CD4-positive, alpha-beta T cell treated with Interferon gamma for 1 hour (primary cell): ENCODE data around the gene BTBD7.
"Not testable (repeated sequence)": the region's sequence is repeated elsewhere in the genome, so short reads cannot be mapped to it uniquely, and the experiment has no call there.

Experiments
- DNase-seq: peaks from one replicate; pipeline ENCODE4 v3.0.0-alpha.2; 2020

The BTBD7 gene

GRCh38 chr14:93332853-93333630 is at the start of gene BTBD7:
TSS of gene BTBD7 (minus strand) at chr14:93333036. CDS start at chr14:93296051, 36,985 bp downstream.
- peak; percentile 94 for DNase-seq

- DNase-seq = no peak
Observed at GRCh38 chr14:93381644-93382043, 48.8 kb upstream of the BTBD7 start.

GRCh38 chr14:93379831-93380230 is 47.0 kb upstream of the BTBD7 start:
- DNase-seq = no peak

GRCh38 chr14:93375673-93376156 is 42.9 kb upstream of the BTBD7 start:
- peak; percentile 68 for DNase-seq

- DNase-seq = peak; percentile 9
Observed at GRCh38 chr14:93369713-93370266, 37.0 kb upstream of the BTBD7 start.

- no peak for DNase-seq
Observed at GRCh38 chr14:93368996-93369712, 36.3 kb upstream of the BTBD7 start.

- DNase-seq = not testable (repeated sequence)
Observed at GRCh38 chr14:93354873-93355272, 22.0 kb upstream of the BTBD7 start.

- DNase-seq = no peak
Observed at GRCh38 chr14:93348292-93348691, 15.5 kb upstream of the BTBD7 start.

GRCh38 chr14:93347850-93348249 is 15.0 kb upstream of the BTBD7 start:
- no peak for DNase-seq

- DNase-seq = no peak
Observed at GRCh38 chr14:93346926-93347721, 14.3 kb upstream of the BTBD7 start, which contains the start of gene COX8C. TSS of gene COX8C (plus strand) at chr14:93347182. CDS start at chr14:93347269, 87 bp downstream.

- DNase-seq = no peak
Observed at GRCh38 chr14:93343797-93344196, 11.0 kb upstream of the BTBD7 start.

- DNase-seq = no peak
Observed at GRCh38 chr14:93343266-93343665, 10.4 kb upstream of the BTBD7 start.

GRCh38 chr14:93337884-93338283 is 5.0 kb upstream of the BTBD7 start:
- no peak for DNase-seq

GRCh38 chr14:93337143-93337753 is 4.4 kb upstream of the BTBD7 start:
- no peak for DNase-seq

GRCh38 chr14:93333631-93334103 is 831 bp upstream of the BTBD7 start:
- DNase-seq = no peak

GRCh38 chr14:93332397-93332852 is 411 bp downstream of the BTBD7 start:
- DNase-seq = peak; percentile 33

- no peak for DNase-seq
Observed at GRCh38 chr14:93331728-93332396, 974 bp downstream of the BTBD7 start.

GRCh38 chr14:93331002-93331727 is 1.7 kb downstream of the BTBD7 start:
- no peak for DNase-seq

GRCh38 chr14:93330609-93331000 is 2.2 kb downstream of the BTBD7 start:
- no peak for DNase-seq

- no peak for DNase-seq
Observed at GRCh38 chr14:93329965-93330608, 2.7 kb downstream of the BTBD7 start.
